Adrenal gland (tissue), 5 donors: Measurements from ENCODE around the gene ZNF440.

Experiments used
- CTCF ChIP-seq, 6 experiments: fragments of 450-650 bp in 4 of 6; fragments of 200-600 bp in 2 of 6; sonication (generic) in 1 of 6; IDR thresholded peaks; 1 replicate in 5 of 6; 2 replicates in 1 of 6; pipeline versions ENCODE4 v1.5.1 to v1.8.0; 2016 to 2021; ENCODE audit warnings: antibody characterized with exemption in 6 of 6, mild to moderate bottlenecking in 2 of 6, moderate library complexity in 1 of 6
- POLR2A ChIP-seq, 2 donors: fragments of 450-650 bp; IDR thresholded peaks; one replicate each; pipeline ENCODE4 v1.6.1; 2017; ENCODE audit warnings: antibody characterized with exemption in 2 of 2, mild to moderate bottlenecking in 2 of 2, moderate library complexity in 1 of 2
- donor health status: DM: no; HTN: no; CAD: no.

DNA sequence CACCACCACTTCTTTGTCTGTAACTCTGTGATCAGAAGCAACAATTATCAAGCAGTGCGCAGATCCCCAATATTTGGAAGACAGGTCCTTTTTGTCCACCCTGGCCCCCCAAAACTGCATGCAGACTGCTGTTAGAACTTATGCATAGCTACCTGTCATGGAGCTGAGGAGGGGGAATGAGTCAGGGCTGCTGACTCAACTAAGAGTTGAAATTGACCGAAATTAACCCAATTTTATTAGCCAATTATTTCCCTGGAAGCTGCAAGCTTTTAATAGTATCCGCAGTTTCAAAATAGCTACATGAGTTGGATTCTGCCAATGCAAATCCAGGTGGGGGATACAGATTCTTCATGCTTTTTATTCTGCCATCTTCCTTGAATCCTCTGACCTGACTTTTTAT, 29.7 kb upstream of the ZNF440 start:
- no peak for TF ChIP-seq CTCF (IDR thresholded peaks at IDR 0.05)
- TF ChIP-seq POLR2A (IDR thresholded peaks at IDR 0.05): no peak
